ENCODE results near the gene HELT.
"Not testable (repeated sequence)": the region's sequence is repeated elsewhere in the genome, so short reads cannot be mapped to it uniquely, and the experiment has no call there.

Gene HELT

GRCh38 chr4:185039508-185040273, 21.4 kb downstream of the HELT start:
- DNase-seq: peak; percentile 34

GRCh38 chr4:185040523-185040922, 22.2 kb downstream of the HELT start:
- no peak for DNase-seq

DNA sequence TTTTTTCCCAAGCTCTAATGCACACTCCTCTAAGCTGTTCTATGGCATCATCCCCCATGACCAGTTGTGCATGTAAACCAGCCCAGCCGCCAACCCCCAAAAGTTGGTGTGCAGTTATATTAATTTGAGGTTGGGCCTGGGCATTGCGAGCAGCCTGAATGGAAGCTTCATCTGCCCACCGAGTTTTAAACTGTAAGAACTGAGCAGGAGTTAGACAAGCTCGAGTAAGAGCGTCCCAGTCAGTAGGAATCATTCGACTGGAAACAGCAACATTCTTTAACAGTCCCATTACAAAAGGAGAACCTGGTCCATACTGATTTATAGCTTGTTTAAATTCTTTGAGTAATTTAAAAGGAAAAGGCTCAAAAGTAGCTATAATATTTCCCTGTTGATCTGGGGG, 32.0 kb downstream of the HELT start:
- not testable (repeated sequence) for DNase-seq

GRCh38 chr4:185051283-185051682, 33.0 kb downstream of the HELT start:
- not testable (repeated sequence) for DNase-seq

DNA sequence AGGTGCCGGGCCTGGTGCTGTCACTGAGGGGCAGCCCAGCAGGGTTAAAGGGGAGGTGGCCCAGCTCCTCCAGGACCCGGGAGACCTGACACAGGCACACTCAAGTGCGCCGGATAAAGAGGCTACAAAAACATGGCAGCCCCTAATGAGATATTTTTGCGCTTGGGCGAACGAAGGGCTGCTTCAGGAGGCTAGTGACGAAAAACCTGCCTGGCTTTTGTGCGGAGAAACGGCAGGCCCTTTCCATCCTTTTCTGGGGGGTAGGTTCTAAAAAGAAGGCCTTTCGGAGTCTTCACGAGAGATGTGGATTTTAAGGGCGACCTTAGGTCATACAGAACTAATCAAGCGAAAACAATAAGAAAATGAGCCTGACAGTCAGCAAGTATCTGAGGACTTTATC, 35.5 kb downstream of the HELT start:
- DNase-seq: no peak

GRCh38 chr4:185054272-185054671, 36.0 kb downstream of the HELT start:
- DNase-seq: no peak

DNA sequence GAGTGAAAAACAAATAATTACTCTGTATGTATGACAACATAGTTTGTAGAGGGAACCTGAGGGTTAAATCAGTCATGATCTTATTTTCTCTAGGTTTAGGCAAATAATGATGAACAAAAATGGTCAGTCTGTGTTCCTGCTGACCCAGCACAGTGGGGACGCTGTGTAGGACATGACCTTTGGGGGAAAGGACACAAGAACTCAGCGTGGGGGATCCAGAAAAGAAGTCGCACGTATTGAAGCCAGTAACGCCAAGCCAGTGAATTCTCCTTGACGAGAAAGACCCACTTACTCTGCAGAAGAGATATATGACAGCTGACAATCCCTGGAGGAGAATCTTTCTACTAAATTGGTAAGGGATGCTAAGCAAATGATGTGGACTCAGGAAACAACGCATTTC, 36.6 kb downstream of the HELT start:
- no peak for DNase-seq

DNA sequence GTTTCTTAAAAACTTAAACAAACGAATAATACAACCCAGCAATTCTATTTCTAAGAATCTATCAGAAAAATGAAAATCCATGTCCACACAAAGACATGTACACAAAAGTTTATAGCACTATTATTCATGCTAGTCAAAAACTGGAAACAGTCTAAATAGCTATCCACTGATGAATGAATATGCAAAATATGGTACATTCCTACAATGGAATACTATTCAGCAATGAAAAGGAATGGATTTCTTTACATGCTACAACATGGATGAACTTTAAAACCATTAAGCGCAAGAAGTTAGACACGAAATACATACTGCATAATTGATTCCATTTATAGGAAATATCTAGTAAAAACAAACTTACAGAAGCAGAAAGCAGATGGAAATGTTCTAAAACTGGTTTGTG, 43.3 kb downstream of the HELT start:
- no peak for DNase-seq

GRCh38 chr4:185062606-185063005, 44.3 kb downstream of the HELT start:
- DNase-seq: no peak

GRCh38 chr4:185066179-185066578, 47.9 kb downstream of the HELT start:
- no peak for DNase-seq

DNA sequence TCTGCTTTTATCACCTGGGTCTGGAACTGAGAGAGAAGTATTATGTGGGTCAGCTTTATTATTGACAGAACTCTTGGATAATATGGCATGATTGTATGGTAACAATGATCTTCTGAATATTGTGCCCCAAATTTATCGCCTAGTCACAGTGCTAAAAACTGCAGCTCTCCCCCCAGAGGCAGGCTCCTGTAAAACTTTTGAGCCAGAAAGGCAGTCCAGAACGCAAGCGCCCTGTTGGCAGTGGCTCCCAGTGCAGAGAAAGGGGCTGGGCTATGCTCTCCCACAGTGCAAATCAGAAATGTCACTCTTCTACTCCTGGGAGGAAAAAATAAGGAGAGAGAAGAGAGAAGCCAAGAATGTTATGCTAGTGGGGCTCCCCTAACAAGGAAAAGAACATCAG, 50.5 kb downstream of the HELT start:
- no peak for DNase-seq
